HepG2 (cell line): ENCODE measurements around the gene ASB7. TPM values are rescaled to one million over a fixed set of nuclear protein-coding genes. Genes with fewer than 3 reads are reported as not detected.

Experiments
- ATAC-seq: fragments of 200-7000 bp; cut with Tn5 transposase; 3 replicates; pipeline ENCODE4 v1.9.1; 2020; ENCODE audit warnings: mild to moderate bottlenecking, moderate library complexity
- BruUV-seq: library from RNA; stranded (reverse); fragments of 400-500 nt; replicated peaks from 2 replicates; lab custom pipeline; 2021; lab: Mats Ljungman, UMichigan
- CTCF ChIA-PET: fragments of 300-600 bp; formaldehyde crosslinking; extraction: SDS; loops from one replicate; lab custom pipeline; 2021; ENCODE audit warnings: low total read pairs, inconsistent platforms, low intra/inter-chr PET ratio; lab: Yijun Ruan, JAX
- POLR2A ChIA-PET: fragments of 350-600 bp; sonication (Branson Sonifier 250); formaldehyde crosslinking; loops from one replicate; lab custom pipeline; 2020; ENCODE audit warnings: antibody characterized with exemption, inconsistent platforms; lab: Yijun Ruan, JAX
- DNase-seq: peaks from one replicate; pipeline ENCODE4 v3.0.0-alpha.2; 2015; ENCODE audit warnings: low spot score
- FAIRE-seq: peaks from 3 replicates; lab custom pipeline; 2011; peaks lifted over from hg19 to GRCh38; lab: Jason Lieb, UNC
- H2AFZ ChIP-seq: one replicate; pipeline ENCODE4 v1.6.1; 2011; ENCODE audit warnings: low read length, inconsistent platforms
- H3K27ac ChIP-seq: fragments of 300-600 bp; 3 replicates; pipeline ENCODE4 v1.8.0; 2011; ENCODE audit warnings: mixed run types, mild to moderate bottlenecking, mixed read lengths, low read length, inconsistent platforms; ENCODE audit not compliant: insufficient read depth; ENCODE audit errors: extremely low read length
- H3K27me3 ChIP-seq, 2 experiments: fragments of 200-600 bp in 1 of 2; 2 replicates in 1 of 2; 3 replicates in 1 of 2; pipeline versions ENCODE4 v1.6.0 to v1.8.0; 2011; ENCODE audit warnings: low read length in 2 of 2, mild to moderate bottlenecking in 2 of 2, moderate library complexity in 2 of 2, inconsistent platforms in 1 of 2; ENCODE audit not compliant: insufficient read depth in 2 of 2, control insufficient read depth in 1 of 2
- H3K36me3 ChIP-seq, 2 experiments: fragments of 200-600 bp in 1 of 2; replicated peaks in 1 of 2; 2 replicates in 1 of 2; 3 replicates in 1 of 2; pipeline versions ENCODE4 v1.5.1 to v1.8.0; 2011; ENCODE audit warnings: low read length in 2 of 2, inconsistent platforms in 1 of 2; ENCODE audit not compliant: insufficient read depth in 2 of 2, control insufficient read depth in 1 of 2
- H3K4me1 ChIP-seq: 2 replicates; pipeline ENCODE4 v1.5.1; 2012; ENCODE audit warnings: low read length, inconsistent platforms; ENCODE audit not compliant: insufficient read depth
- H3K4me2 ChIP-seq: 2 replicates; pipeline ENCODE4 v1.6.0; 2011; ENCODE audit warnings: low read depth, low read length, inconsistent platforms
- H3K4me3 ChIP-seq, 3 experiments: fragments of 200-600 bp in 1 of 3; sonication (generic), shearing (Covaris generic) in 1 of 3; replicated peaks in 1 of 3; 2 replicates each; pipeline ENCODE4 v1.5.1; 2011 to 2016; ENCODE audit warnings: low read length in 3 of 3, inconsistent platforms in 2 of 3, low read depth in 2 of 3, mild to moderate bottlenecking in 2 of 3, control low read depth in 1 of 3, mixed read lengths in 1 of 3; ENCODE audit not compliant: insufficient read depth in 1 of 3
- H3K79me2 ChIP-seq: one replicate; pipeline ENCODE4 v1.6.1; 2011; ENCODE audit warnings: low read length, inconsistent platforms; ENCODE audit not compliant: insufficient read depth
- H3K9ac ChIP-seq: 2 replicates; pipeline ENCODE4 v1.6.0; 2011; ENCODE audit warnings: mild to moderate bottlenecking, low read depth, low read length, inconsistent platforms; ENCODE audit not compliant: insufficient read depth
- H3K9me3 ChIP-seq: 2 replicates; pipeline ENCODE4 v1.5.1; 2012; ENCODE audit warnings: mild to moderate bottlenecking, low read length
- H4K20me1 ChIP-seq: 2 replicates; pipeline ENCODE4 v1.6.0; 2011; ENCODE audit warnings: inconsistent platforms, mild to moderate bottlenecking, low read length, moderate library complexity; ENCODE audit not compliant: insufficient read depth
- ADNP ChIP-seq: sonication (generic); formaldehyde crosslinking; IDR thresholded peaks from 2 replicates; pipeline ENCODE4 v1.4.0; 2020; ENCODE audit warnings: missing genetic modification reagents
- AKAP8 ChIP-seq: sonication (generic); formaldehyde crosslinking; IDR thresholded peaks from 2 replicates; pipeline ENCODE4 v1.5.1; 2020; ENCODE audit warnings: mild to moderate bottlenecking, missing genetic modification reagents
- ETV5 ChIP-seq: IDR thresholded peaks from 2 replicates; pipeline ENCODE4 v1.6.1; 2018; ENCODE audit warnings: missing biosample characterization, missing genetic modification reagents, inconsistent platforms, borderline replicate concordance
- GATAD1 ChIP-seq: IDR thresholded peaks from 2 replicates; pipeline ENCODE4 v1.6.1; 2016; ENCODE audit warnings: missing genetic modification reagents, missing compliant biosample characterization
- HMGXB4 ChIP-seq, 2 experiments: sonication (generic) in 1 of 2; formaldehyde crosslinking in 1 of 2; IDR thresholded peaks; 2 replicates each; pipeline versions ENCODE4 v1.4.0 to v1.6.1; 2018 to 2020; ENCODE audit warnings: missing genetic modification reagents in 2 of 2, borderline replicate concordance in 1 of 2, low read depth in 1 of 2, mild to moderate bottlenecking in 1 of 2, missing biosample characterization in 1 of 2
- IRF9 ChIP-seq: sonication (generic); formaldehyde crosslinking; IDR thresholded peaks from 2 replicates; pipeline ENCODE4 v1.8.0; 2022; ENCODE audit warnings: missing genetic modification reagents, mild to moderate bottlenecking, borderline replicate concordance
- KDM5B ChIP-seq: sonication (generic); formaldehyde crosslinking; IDR thresholded peaks from 2 replicates; pipeline ENCODE4 v1.4.0; 2020; ENCODE audit warnings: missing genetic modification reagents, mild to moderate bottlenecking, borderline replicate concordance
- KLF9 ChIP-seq: IDR thresholded peaks from 2 replicates; pipeline ENCODE4 v1.6.1; 2016; ENCODE audit warnings: low read depth
- MYNN ChIP-seq: sonication (generic); formaldehyde crosslinking; IDR thresholded peaks from 2 replicates; pipeline ENCODE4 v1.4.0; 2020; ENCODE audit warnings: mild to moderate bottlenecking, low read depth, missing genetic modification reagents
- NFE2 ChIP-seq: sonication (generic); formaldehyde crosslinking; IDR thresholded peaks from 2 replicates; pipeline ENCODE4 v1.4.0; 2020; ENCODE audit warnings: missing genetic modification reagents
- NKX3-1 ChIP-seq: sonication (generic); formaldehyde crosslinking; IDR thresholded peaks from 2 replicates; pipeline ENCODE4 v1.5.0; 2020; ENCODE audit warnings: missing genetic modification reagents
- PLSCR1 ChIP-seq: sonication (generic); formaldehyde crosslinking; IDR thresholded peaks from 2 replicates; pipeline ENCODE4 v1.5.0; 2020; ENCODE audit warnings: missing genetic modification reagents, mild to moderate bottlenecking, borderline replicate concordance
- SATB2 ChIP-seq: sonication (generic); formaldehyde crosslinking; IDR thresholded peaks from 2 replicates; pipeline ENCODE4 v1.5.0; 2020; ENCODE audit warnings: missing genetic modification reagents
- TFDP1 ChIP-seq: IDR thresholded peaks from 2 replicates; pipeline ENCODE4 v1.6.1; 2016; ENCODE audit warnings: missing compliant biosample characterization, missing genetic modification reagents, borderline replicate concordance
- ZNF446 ChIP-seq: sonication (generic); formaldehyde crosslinking; IDR thresholded peaks from 2 replicates; pipeline ENCODE4 v1.5.0; 2020; ENCODE audit warnings: mild to moderate bottlenecking, missing genetic modification reagents
- ZNF510 ChIP-seq: sonication (generic); formaldehyde crosslinking; IDR thresholded peaks from 2 replicates; pipeline ENCODE4 v1.4.0; 2020; ENCODE audit warnings: low read depth, mild to moderate bottlenecking, missing genetic modification reagents
- ZNF703 ChIP-seq: sonication (generic); formaldehyde crosslinking; IDR thresholded peaks from 2 replicates; pipeline ENCODE4 v1.5.1; 2020; ENCODE audit warnings: missing genetic modification reagents, mild to moderate bottlenecking, moderate library complexity, borderline replicate concordance
- ZNF766 ChIP-seq: sonication (generic); formaldehyde crosslinking; IDR thresholded peaks from 2 replicates; pipeline ENCODE4 v1.5.0; 2020; ENCODE audit warnings: missing genetic modification reagents, borderline replicate concordance
- WGBS: methylation state at CpG from one replicate; pipeline ENCODE4 v1.1.6; 2017; ENCODE audit warnings: low lambda C conversion rate; 5-methylcytosine and 5-hydroxymethylcytosine counted together
- in situ Hi-C: cut with HindIII; loops from 2 replicates; pipeline ENCODE4 v1.10.0; 2017; ENCODE audit warnings: low pct_unique_long_range_greater_than_20kb; ENCODE audit not compliant: extremely low pct_ligation_motif_present
- intact Hi-C: fragments of 100-400 bp; cut with micrococcal nuclease; formaldehyde crosslinking; loops from one replicate; pipeline ENCODE4 v1.10.0; 2022; ENCODE audit not compliant: unreplicated experiment
- polyA plus RNA-seq, 8 experiments: library from polyadenylated mRNA; depleted of rRNA in 3 of 8; stranded (reverse) in 7 of 8; unstranded in 1 of 8; fragments of >200 nt; fragmentation: Illumina TruSeq in 4 of 8; extraction: Trizol in 4 of 8; gene quantifications; 2 replicates each; pipeline versions ENCODE4 v1.2.1 to v1.2.3, GENCODE V29; 2011 to 2016; ENCODE audit warnings: low read depth in 4 of 8, missing spikeins in 1 of 8, mixed read lengths in 1 of 8; ENCODE audit not compliant: insufficient read depth in 1 of 8
- total RNA-seq, 5 experiments: library from RNA; depleted of rRNA; stranded (reverse); fragments of >200 nt; fragmentation: Illumina TruSeq; extraction: Trizol; gene quantifications; 2 replicates each; pipeline ENCODE4 v1.2.3, GENCODE V29; 2016; ENCODE audit warnings: low read depth in 1 of 5

ASB7 gene
- total and polyA plus RNA-seq, 2 of the 13 experiments (the other 11 are each of a cell fraction or from before 2014, with no cell fraction given), result 7.7 to 12.1 TPM

- no peak for TF ChIP-seq ZNF510 (CRISPR knock-in tag)
Observed at GRCh38 chr15:100691321-100691720, 88.9 kb downstream of the ASB7 start (continued).

GRCh38 chr15:100692246-100692645, 89.9 kb downstream of the ASB7 start:
- H3K9me3 ChIP-seq, result peaks cover 14% of the 10 kb centered on the region
- H3K27ac ChIP-seq, result no peak overlapping the region
- H3K27me3 ChIP-seq, result peaks cover 0 to 4% of the 10 kb centered on the region in 2 experiments; a peak in 1 of 5 replicates
- no peaks in the 10 kb centered on the region for H3K79me2 ChIP-seq
- H3K9ac ChIP-seq, result no peak overlapping the region
- no TSS peak for BruUV-seq
- H3K4me1 ChIP-seq, result no peaks in the 10 kb centered on the region
- DNase-seq (no peak), ATAC-seq (no peak), FAIRE-seq (no peak)
- no peaks in the 10 kb centered on the region for H4K20me1 ChIP-seq
- H2AFZ ChIP-seq, result no peak overlapping the region
- TF ChIP-seq ZNF703 (CRISPR knock-in tag) (no peak), NFE2 (CRISPR knock-in tag) (no peak), GATAD1 (CRISPR knock-in tag) (no peak), AKAP8 (CRISPR knock-in tag) (no peak), ADNP (CRISPR knock-in tag) (no peak), PLSCR1 (CRISPR knock-in tag) (no peak), ZNF446 (CRISPR knock-in tag) (no peak), HMGXB4 (CRISPR knock-in tag; IDR thresholded peaks at IDR 0.05; ENCODE audit: borderline replicate concordance in 1 of 2, low read depth in 1 of 2) (no peak), SATB2 (CRISPR knock-in tag) (no peak), NKX3-1 (no peak), KDM5B (CRISPR knock-in tag) (no peak), TFDP1 (CRISPR knock-in tag) (no peak), KLF9 (CRISPR knock-in tag) (no peak), ZNF766 (CRISPR knock-in tag) (no peak), ETV5 (CRISPR knock-in tag) (no peak), MYNN (CRISPR knock-in tag) (no peak), IRF9 (CRISPR knock-in tag) (no peak)
- H3K4me2 ChIP-seq, result no peak overlapping the region
- WGBS, result 34% methylated on average over 3 of the region's 3 CpGs
- no peaks in the 10 kb centered on the region for H3K36me3 ChIP-seq
- in situ Hi-C loops, result no loop called here
- intact Hi-C loops, result no loop called here
- ChIA-PET CTCF (no interaction called here), POLR2A (no interaction called here)
- no peak overlapping the region for H3K4me3 ChIP-seq
